HEK293T (cell line): ENCODE results near the gene TFF1.
A peak's percentile ranks its signal among the peaks of the same experiment; 100 is the strongest.

Source experiments
- CTCF ChIA-PET: fragments of 350-600 bp; formaldehyde crosslinking; extraction: SDS; loops from one replicate; lab custom pipeline; 2021; ENCODE audit warnings: antibody characterized with exemption, inconsistent platforms; lab: Yijun Ruan, JAX
- POLR2A ChIA-PET: fragments of 350-600 bp; formaldehyde crosslinking; extraction: SDS; loops from one replicate; lab custom pipeline; 2020; ENCODE audit warnings: antibody characterized with exemption, inconsistent platforms; lab: Yijun Ruan, JAX
- DNase-seq: peaks from one replicate; pipeline ENCODE4 v3.0.0; 2012; ENCODE audit warnings: mixed read lengths; ENCODE audit errors: extremely low spot score
- ARNT ChIP-seq: fragments of 450-650 bp; IDR thresholded peaks from 2 replicates; pipeline ENCODE4 v1.6.1; 2017; ENCODE audit warnings: mild to moderate bottlenecking
- BHLHE40 ChIP-seq: fragments of 450-650 bp; IDR thresholded peaks from 2 replicates; pipeline ENCODE4 v1.6.1; 2016; ENCODE audit warnings: mild to moderate bottlenecking, moderate library complexity, borderline replicate concordance
- CTBP1 ChIP-seq: fragments of 450-650 bp; IDR thresholded peaks from 2 replicates; pipeline ENCODE4 v1.6.1; 2016; ENCODE audit warnings: borderline replicate concordance
- ELF4 ChIP-seq: fragments of 450-650 bp; IDR thresholded peaks from 2 replicates; pipeline ENCODE4 v1.6.1; 2017; ENCODE audit warnings: antibody characterized with exemption
- FOXA1 ChIP-seq: fragments of 450-650 bp; IDR thresholded peaks from 2 replicates; pipeline ENCODE4 v1.6.1; 2016; ENCODE audit warnings: mild to moderate bottlenecking
- FOXK2 ChIP-seq: fragments of 450-650 bp; IDR thresholded peaks from 2 replicates; pipeline ENCODE4 v1.6.1; 2016; ENCODE audit warnings: mild to moderate bottlenecking
- FOXM1 ChIP-seq: fragments of 450-650 bp; IDR thresholded peaks from 2 replicates; pipeline ENCODE4 v1.6.1; 2017; ENCODE audit warnings: mild to moderate bottlenecking, borderline replicate concordance
- HDGF ChIP-seq: fragments of 450-650 bp; IDR thresholded peaks from 2 replicates; pipeline ENCODE4 v1.6.1; 2017; ENCODE audit warnings: antibody characterized with exemption, borderline replicate concordance
- L3MBTL2 ChIP-seq: fragments of 450-650 bp; conservative IDR thresholded peaks from 2 replicates; pipeline ENCODE4 v1.6.1; 2016; ENCODE audit warnings: mild to moderate bottlenecking
- LEF1 ChIP-seq: fragments of 450-650 bp; IDR thresholded peaks from 2 replicates; pipeline ENCODE4 v1.6.1; 2017; ENCODE audit warnings: mild to moderate bottlenecking, borderline replicate concordance
- NFRKB ChIP-seq: fragments of 450-650 bp; IDR thresholded peaks from 2 replicates; pipeline ENCODE4 v1.6.1; 2016; ENCODE audit warnings: mild to moderate bottlenecking, moderate library complexity
- SP1 ChIP-seq: fragments of 450-650 bp; IDR thresholded peaks from 2 replicates; pipeline ENCODE4 v1.6.1; 2017
- SUZ12 ChIP-seq: fragments of 450-650 bp; IDR thresholded peaks from 2 replicates; pipeline ENCODE4 v1.6.1; 2016; ENCODE audit warnings: mild to moderate bottlenecking
- TARDBP ChIP-seq: fragments of 450-650 bp; IDR thresholded peaks from 2 replicates; pipeline ENCODE4 v1.6.1; 2016
- ZNF384 ChIP-seq: fragments of 450-650 bp; IDR thresholded peaks from 2 replicates; pipeline ENCODE4 v1.6.1; 2016
- TF ChIP-seq, protein P1 (sequence below): fragments of 450-650 bp; IDR thresholded peaks from 2 replicates; pipeline ENCODE4 v1.6.1; 2016

TFF1 gene

DNA sequence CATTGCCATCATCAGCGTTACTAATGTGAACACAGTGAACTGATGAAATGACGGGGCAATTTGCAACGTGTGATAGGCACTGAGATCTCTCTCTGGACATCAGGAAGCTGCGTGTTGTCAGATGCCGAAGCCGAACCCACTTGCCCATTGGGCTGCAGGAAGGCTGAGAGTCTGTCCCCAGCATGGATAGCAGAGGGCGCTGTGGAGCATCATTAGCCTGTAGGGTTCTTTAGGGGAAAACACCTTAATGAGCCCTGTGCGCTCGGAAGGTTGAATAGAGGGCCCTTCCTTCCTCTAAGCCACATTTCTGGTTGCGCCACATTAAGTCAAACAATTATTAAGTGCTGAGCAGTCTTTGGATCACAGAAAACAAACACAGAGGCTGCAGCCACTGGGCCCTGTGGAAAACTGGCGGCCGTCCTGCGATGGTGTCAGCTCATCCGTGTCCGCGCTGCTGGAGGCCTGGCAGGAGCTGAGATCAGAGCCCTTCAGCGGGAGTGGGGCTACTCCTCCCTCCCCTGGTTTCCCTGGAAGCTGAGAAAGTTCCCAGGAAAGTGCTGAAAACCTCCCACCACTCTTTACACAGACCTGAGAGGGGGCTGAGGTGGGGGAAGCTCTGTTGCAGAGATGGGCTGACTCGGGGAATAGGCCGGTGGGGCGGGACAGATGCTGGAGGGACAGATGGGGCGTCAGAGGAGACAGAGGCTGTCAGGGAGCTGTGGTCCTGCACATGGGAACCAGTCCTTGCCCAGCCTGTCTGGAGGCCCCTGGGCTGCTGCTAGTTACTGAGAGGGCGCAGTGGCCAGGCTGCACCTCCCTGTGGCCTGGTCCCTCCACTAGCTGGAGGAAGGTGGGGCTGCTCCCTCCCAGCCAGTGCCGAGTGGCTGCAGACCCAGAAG is 28.3 kb downstream of the TFF1 start:
- peak; percentile 67 for DNase-seq
- POLR2A ChIA-PET, result no interaction called here
- TF ChIP-seq SUZ12 (no peak), CTBP1 (no peak), SP1 (no peak), BHLHE40 (no peak), TARDBP (no peak), ZNF384 (no peak), ARNT (no peak), FOXA1 (no peak), L3MBTL2 (no peak), HDGF (no peak), FOXM1 (no peak), LEF1 (no peak), FOXK2 (no peak), NFRKB (no peak), ELF4 (no peak)
- TF ChIP-seq, protein P1, sequence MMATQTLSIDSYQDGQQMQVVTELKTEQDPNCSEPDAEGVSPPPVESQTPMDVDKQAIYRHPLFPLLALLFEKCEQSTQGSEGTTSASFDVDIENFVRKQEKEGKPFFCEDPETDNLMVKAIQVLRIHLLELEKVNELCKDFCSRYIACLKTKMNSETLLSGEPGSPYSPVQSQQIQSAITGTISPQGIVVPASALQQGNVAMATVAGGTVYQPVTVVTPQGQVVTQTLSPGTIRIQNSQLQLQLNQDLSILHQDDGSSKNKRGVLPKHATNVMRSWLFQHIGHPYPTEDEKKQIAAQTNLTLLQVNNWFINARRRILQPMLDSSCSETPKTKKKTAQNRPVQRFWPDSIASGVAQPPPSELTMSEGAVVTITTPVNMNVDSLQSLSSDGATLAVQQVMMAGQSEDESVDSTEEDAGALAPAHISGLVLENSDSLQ, result no peak
- CTCF ChIA-PET, result interaction anchor here (1.0 kb wide), 1 partner anchor 106 kb away, joined by 3 read pairs; no protein-coding TSS in a partner anchor

DNA sequence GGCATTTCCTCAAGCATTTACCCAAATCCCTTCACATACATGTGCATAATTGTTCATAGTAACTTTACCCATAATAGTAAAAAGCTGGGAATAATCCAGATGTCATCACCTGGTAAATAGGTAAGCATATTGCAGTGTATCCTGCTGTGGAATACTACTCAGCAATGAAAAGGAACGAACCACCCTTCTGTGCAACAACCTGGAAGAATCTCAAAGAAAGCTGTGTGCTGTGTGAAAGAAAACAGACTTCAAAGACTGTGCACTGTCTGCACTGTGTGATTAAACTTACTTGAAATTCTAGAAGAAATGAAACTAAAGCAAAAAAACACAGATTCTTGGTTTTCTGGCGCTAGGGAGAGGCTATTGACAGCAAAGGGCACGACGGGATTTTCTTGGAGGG is 29.1 kb downstream of the TFF1 start:
- POLR2A ChIA-PET, result no interaction called here
- CTCF ChIA-PET, result no interaction called here
- TF ChIP-seq HDGF, result no peak
- TF ChIP-seq L3MBTL2, result no peak
- TF ChIP-seq, protein P1, result no peak
- TF ChIP-seq BHLHE40, result no peak
- no peak for TF ChIP-seq SP1
- no peak for TF ChIP-seq SUZ12
- no peak for TF ChIP-seq ARNT
- TF ChIP-seq NFRKB, result no peak
- no peak for TF ChIP-seq CTBP1
- TF ChIP-seq FOXM1, result no peak
- no peak for TF ChIP-seq FOXK2
- no peak for TF ChIP-seq FOXA1
- no peak for TF ChIP-seq ELF4
- no peak for DNase-seq

DNA sequence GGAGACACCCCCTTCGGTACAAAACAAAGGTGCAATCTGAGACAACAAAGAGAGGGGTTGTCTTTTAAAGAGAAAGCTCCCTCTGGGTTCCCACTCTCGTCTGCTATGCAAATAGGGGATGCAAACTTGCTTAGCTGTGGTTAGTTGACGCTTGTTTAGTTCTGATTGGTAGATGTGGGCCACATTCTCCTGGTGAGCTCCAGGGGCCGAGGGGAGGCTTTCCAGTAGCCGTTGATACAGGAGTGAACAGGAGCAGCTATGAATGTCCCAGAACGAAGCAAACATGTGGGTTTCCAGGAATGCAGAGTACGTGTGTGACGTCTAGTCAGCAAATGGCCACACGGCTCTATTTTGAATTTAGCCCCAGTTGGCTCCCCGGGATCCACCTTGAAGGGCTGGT is 30.3 kb downstream of the TFF1 start:
- TF ChIP-seq LEF1 (no peak), ZNF384 (no peak), CTBP1 (no peak), SP1 (no peak), HDGF (no peak), FOXK2 (no peak), ARNT (no peak), ELF4 (no peak), BHLHE40 (no peak), FOXA1 (no peak), FOXM1 (no peak), TARDBP (no peak), SUZ12 (no peak), NFRKB (no peak), L3MBTL2 (no peak)
- TF ChIP-seq, protein P1, result no peak
- POLR2A ChIA-PET, result no interaction called here
- CTCF ChIA-PET, result interaction anchor here (0.8 kb wide), 1 partner anchor 45 kb away, joined by 3 read pairs; no protein-coding TSS in a partner anchor
- DNase-seq, result no peak

DNA sequence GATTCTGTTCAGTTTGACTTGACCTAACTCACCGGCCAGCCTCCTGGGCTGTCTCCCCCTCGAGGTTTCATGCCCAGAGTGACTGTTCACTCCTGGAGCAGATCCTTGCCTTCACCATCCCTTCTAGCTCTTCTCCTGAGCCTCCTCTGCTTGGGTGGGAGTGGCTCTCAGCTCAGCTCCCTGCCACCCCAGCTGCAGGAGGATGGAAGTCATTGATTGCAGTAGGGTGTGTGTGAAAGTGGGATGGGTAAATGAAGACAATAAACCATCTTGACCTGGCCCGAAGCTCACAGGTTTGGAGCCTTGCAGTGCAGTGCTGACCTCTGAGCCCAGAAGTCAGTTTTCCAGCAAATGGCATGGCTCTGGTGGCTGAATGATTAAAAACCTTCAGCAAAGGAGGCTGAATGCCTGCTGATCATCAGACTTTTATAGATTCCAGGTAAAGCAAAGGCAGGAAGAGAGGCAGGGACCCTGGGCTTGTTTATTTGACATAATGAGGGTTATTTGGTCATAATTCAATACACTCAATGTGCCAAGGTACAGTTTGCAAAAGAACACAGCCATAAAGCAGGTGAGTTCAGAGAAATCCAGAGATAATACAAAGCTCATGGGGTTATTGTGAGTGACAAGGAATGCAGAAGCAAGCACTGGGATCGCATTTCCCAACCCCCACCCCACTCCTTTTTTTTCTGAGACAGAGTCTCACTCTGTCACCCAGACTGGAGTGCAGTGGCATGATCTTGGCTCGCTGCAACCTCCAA is 33.6 kb downstream of the TFF1 start:
- ChIA-PET POLR2A (no interaction called here), CTCF (no interaction called here)
- DNase-seq, result no peak
- no peak for TF ChIP-seq BHLHE40

DNA sequence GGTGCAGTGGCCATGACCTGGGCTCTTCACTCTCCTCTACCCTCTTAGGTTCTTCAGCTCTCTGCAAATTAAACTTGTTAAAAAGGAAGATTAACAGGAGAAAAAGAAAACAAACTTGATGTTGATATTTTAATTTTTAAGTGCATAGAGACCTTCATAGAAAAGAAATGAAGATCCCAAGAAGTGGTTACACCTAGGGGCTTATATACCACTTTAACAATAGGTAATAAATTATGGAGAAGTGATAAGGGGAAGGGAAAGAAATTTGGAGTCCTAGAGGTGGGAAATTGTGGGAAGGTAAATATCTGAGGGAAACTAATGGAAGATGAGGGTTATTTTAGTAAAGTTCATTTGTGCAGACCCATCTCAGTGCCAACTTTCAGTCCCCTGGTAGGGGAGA is 34.7 kb downstream of the TFF1 start:
- DNase-seq, result no peak
- CTCF ChIA-PET, result no interaction called here
- TF ChIP-seq SUZ12 (no peak), TARDBP (no peak), ELF4 (no peak), ARNT (no peak), L3MBTL2 (no peak), FOXA1 (no peak), NFRKB (no peak)
- TF ChIP-seq, protein P1, result no peak
- POLR2A ChIA-PET, result no interaction called here
